Stomach smooth muscle (tissue), 2 donors: ENCODE results near the gene KHK.
"Not testable (repeated sequence)": the region's sequence is repeated elsewhere in the genome, so short reads cannot be mapped to it uniquely, and the experiment has no call there.

Experiments
- H3K27ac ChIP-seq: one replicate; pipeline ENCODE4 v1.7.0; 2013; ENCODE audit warnings: mild to moderate bottlenecking, low read length, inconsistent platforms
- H3K27me3 ChIP-seq, 2 donors: one replicate each; pipeline ENCODE4 v1.7.0; 2013; ENCODE audit warnings: low read length in 2 of 2; ENCODE audit not compliant: insufficient read depth in 2 of 2, control insufficient read depth in 1 of 2
- H3K36me3 ChIP-seq, 2 donors: one replicate each; pipeline ENCODE4 v1.7.0; 2013; ENCODE audit warnings: low read length in 2 of 2; ENCODE audit not compliant: control insufficient read depth in 2 of 2, insufficient read depth in 2 of 2
- H3K4me1 ChIP-seq: one replicate; pipeline ENCODE4 v1.7.0; 2013; ENCODE audit warnings: low read length; ENCODE audit not compliant: control insufficient read depth, insufficient read depth
- H3K4me3 ChIP-seq, 2 donors: one replicate each; pipeline ENCODE4 v1.7.0; 2013; ENCODE audit warnings: low read length in 2 of 2
- H3K9ac ChIP-seq, 2 donors: one replicate each; pipeline ENCODE4 v1.7.0; 2013; ENCODE audit warnings: low read length in 2 of 2, mild to moderate bottlenecking in 1 of 2
- H3K9me3 ChIP-seq, 2 donors: one replicate each; pipeline ENCODE4 v1.7.0; 2013; ENCODE audit warnings: low read length in 2 of 2; ENCODE audit not compliant: control insufficient read depth in 2 of 2
- donor health status: healthy.
- donor health status: Pancreatic carcinoma.

KHK gene

DNA sequence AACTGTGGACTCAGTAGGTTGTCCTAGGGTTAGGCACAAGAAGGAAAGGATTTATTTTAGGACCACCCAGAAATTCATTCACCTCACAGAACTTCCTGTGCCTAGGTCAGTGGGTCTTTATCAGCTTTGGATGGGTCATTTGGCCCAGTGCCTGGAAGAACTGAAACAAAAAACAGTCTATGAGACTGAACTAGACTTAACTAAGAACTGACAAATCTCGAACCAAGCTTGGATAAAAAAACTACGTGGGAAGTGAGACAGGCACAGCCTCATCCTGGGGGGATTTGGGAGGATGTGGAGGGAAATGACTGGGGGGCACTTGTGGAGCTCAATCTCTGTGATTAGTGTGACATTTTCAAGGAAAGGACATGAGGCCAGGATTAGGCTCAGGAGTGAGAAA, 12.8 kb upstream of the KHK start:
- H3K9ac ChIP-seq: peak overlapping the region; percentile 55 to 80
- H3K27ac ChIP-seq: peak overlapping the region; percentile 100
- H3K9me3 ChIP-seq: no peaks in the 10 kb centered on the region
- peak overlapping the region in 1 of 2 donors; percentile 8 for H3K4me3 ChIP-seq
- peaks cover 81% of the 10 kb centered on the region for H3K4me1 ChIP-seq
- peaks cover 3 to 10% of the 10 kb centered on the region in 2 donors for H3K36me3 ChIP-seq
- H3K27me3 ChIP-seq: no peaks in the 10 kb centered on the region

DNA sequence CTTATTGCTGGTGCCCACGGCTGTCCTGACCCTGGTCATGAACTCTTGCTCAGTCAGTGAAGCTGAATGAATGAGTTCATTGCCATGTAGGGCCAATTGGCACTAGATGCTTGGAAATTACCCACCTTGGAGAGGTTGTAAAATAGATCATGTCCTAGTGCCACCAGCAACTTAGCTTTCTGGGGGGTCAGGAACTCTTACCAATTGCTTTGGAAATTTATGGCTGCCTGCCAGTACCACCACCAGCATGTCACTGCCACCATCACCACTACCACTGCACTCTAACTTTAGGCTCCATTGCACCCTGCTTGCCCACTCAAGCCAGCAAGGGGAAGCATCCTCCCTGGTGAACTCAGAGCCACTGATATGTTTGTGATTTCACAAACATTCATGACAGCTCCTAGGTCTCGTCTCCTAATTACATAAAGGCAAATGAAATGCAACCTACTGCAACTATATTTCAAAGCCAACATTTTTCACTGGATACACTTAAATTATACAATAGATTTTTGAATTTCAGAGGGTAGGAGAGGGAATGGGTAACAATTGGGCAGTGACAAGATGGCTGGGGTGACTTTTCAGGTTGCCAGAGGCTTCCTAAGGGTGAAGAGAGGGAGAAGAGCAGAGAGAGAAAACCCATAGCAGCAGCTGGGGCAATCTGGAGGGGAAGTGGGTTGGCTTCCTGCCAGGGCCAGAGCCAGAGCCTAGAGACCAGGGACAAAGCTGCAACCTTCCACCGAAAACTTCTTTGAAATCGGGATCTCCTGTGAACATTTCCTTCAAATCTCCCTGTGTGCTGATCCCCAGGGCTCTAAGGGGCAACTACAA, 11.6 kb upstream of the KHK start:
- peak overlapping the region; percentile 100 for H3K27ac ChIP-seq
- no peak overlapping the region for H3K4me3 ChIP-seq
- H3K9ac ChIP-seq: peak overlapping the region; percentile 29 to 80

DNA sequence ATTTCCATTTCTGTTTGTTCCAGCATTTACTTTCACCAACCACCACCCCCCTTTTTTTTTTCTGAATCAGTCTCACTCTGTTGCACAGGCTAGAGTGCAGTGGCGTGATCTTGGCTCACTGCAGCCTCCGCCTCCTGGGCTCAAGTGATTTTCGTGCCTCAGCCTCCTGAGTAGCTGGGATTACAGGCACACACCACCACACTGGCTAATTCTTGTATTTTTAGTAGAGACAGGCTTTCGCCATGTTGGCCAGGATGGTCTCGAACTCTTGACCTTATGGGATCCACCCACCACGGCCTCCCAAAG, 11.1 kb upstream of the KHK start:
- H3K36me3 ChIP-seq, H3K27me3 ChIP-seq, H3K9me3 ChIP-seq, H3K4me3 ChIP-seq: not testable (repeated sequence)
- Histone ChIP-seq H3K4me1 (peaks cover 80% of the 10 kb centered on the region), H3K9ac (peak overlapping the region in 1 of 2 donors; percentile 29), H3K27ac (peak overlapping the region; percentile 100)

More for the DNA sequence above, 11.6 kb upstream of the KHK start:
- H3K36me3 ChIP-seq: peaks cover 0 to 2% of the 10 kb centered on the region in 2 donors
- H3K27me3 ChIP-seq: no peaks in the 10 kb centered on the region
- peaks cover 80% of the 10 kb centered on the region for H3K4me1 ChIP-seq
- H3K9me3 ChIP-seq: no peaks in the 10 kb centered on the region

DNA sequence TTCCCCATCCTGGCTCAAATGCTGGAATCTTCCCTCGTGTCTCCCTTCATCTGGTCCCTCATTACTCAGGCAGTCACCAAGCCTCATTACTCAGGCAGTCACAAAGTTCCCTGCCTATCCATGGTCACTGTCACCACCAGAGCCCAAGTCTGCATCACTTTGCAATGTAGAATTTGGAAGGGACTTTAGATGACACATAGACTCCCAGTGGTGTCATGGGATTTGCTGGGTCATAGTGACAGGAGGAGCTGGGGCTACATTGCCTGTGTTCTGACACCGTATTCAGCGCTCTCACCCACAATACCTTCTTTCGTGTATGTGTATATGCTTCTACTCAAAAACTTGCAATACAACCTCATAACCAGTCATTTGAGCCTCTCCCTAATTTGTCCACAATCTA, 10.2 kb upstream of the KHK start:
- no peak overlapping the region for H3K9ac ChIP-seq

DNA sequence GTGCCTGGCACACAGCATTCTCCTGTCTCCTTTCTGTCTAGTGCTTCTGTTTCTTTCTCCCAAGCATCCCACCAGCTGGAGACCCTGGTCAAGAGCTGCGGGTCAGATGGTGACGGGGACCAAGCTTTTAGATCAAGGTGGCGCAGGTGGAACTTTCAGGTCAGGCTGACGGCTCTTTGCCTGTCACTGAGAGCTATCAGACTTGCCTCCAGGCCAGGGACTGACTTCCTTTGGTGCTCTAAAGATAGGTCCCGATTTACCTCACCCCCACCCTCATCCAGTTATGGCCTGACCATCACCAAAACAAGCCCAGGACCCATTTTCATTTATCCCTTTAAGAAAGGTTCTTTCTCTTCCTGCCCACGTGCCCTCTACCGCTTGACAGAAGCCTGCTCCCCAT, 9.3 kb upstream of the KHK start:
- H3K9ac ChIP-seq: no peak overlapping the region
- H3K4me1 ChIP-seq: peaks cover 91% of the 10 kb centered on the region
- H3K4me3 ChIP-seq: no peak overlapping the region
- no peaks in the 10 kb centered on the region for H3K27me3 ChIP-seq
- H3K9me3 ChIP-seq: no peaks in the 10 kb centered on the region
- peaks cover 0 to 16% of the 10 kb centered on the region in 2 donors for H3K36me3 ChIP-seq
- peak overlapping the region; percentile 100 for H3K27ac ChIP-seq

More for the DNA sequence above, 10.2 kb upstream of the KHK start:
- Histone ChIP-seq H3K27ac (peak overlapping the region; percentile 100), H3K4me1 (peaks cover 82% of the 10 kb centered on the region), H3K9me3 (no peaks in the 10 kb centered on the region), H3K36me3 (peaks cover 0 to 7% of the 10 kb centered on the region in 2 donors), H3K4me3 (no peak overlapping the region), H3K27me3 (no peaks in the 10 kb centered on the region)

DNA sequence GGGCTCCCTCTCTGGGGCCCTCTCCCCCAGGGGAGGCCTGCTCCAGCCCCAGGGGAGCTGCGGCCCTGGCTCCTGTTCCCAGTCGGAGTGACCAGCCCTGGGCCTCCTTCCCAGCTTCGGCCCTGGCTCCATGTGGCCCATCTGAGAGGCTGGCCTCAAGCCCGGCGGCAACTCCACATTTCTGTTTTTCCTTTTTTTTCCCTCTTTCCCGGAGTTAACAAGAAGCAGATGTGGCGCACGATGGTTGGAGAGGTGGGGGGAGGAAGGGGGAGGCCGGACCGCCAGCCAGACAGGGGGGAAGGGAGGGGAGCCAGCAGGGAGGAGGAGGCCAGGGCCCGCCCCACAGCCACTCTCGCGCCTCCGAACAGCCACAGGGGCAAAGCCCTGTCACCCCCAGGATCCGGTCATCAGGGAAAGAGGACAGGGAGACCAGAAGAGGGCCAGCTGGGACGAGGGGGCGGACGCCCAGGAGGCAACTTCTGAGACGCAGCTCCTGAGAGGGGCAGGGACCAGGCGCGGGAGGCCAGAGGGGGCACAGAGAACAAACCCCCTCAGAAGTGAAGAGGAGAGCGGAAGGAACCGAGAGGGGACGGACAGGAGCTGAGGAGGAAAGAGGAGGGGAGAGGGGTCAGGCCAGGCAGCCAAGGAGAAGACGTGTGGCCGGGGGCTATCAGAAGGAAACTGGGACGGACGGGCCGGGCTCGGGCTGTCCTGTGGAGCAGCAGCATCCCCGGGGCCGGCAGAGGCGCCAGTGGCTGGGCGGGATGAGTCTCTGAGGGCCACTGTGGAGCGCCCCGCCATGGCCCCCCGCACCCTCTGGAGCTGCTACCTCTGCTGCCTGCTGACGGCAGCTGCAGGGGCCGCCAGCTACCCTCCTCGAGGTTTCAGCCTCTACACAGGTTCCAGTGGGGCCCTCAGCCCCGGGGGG, 8.0 kb upstream of the KHK start, which contains the start of gene EMILIN1:
Gene EMILIN1 (plus strand): TSS at position 349 of the 928 bp plus-strand sequence. CDS start 451 bp downstream, at position 800.
- Histone ChIP-seq H3K9ac (peak within 1 kb of the TSS; percentile 82 to 92), H3K4me1 (peaks cover 92% of the 10 kb centered on the region), H3K9me3 (no peaks in the 10 kb centered on the region), H3K27me3 (no peaks in the 10 kb centered on the region), H3K36me3 (peaks cover 2 to 19% of the 10 kb centered on the region in 2 donors), H3K27ac (peak within 1 kb of the TSS; percentile 100), H3K4me3 (peak within 1 kb of the TSS; percentile 90 to 93)

DNA sequence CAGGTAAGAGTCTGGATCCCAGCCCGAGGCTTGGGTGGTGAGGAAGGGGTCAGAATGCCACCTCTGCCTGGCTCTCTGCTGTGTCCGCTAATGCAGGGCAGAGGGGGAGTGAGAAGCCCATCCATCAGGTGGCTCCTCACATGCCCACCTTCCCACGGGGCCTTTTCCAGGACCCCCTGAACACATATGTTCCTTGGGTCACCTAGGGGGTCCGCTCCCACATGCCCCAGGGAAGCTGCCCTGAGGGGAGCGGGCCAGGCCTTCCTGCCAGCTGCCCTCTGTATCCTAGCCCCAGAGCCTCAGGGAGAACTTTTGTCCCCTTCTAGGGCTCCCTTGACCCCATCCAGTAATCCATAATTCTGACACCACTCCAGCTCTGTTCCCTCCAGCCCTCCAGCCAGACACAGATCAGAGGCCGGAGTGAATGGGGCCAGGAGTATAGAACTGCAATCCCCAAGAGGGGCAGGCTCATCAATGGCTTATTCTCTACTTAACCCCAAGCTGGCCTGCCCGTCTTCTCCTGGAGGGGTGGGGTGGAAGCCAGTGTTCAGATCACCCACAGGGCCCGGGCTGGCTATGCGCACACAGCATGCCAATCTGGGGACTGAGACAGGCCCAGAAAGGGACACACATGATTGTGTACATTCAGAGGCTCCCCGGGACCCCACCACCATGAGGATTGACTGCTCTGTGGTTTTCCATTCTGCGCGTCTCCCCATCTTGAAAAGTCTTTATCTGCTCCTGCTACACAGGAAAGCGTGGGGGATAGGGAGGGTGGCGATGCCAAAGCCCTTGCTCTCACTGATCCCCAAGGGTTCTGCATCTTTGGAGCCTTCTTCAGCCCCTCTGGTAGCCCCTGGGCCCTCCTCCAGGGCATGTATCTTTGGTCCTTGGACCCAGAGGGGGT, 7.1 kb upstream of the KHK start:
- H3K27me3 ChIP-seq: no peaks in the 10 kb centered on the region
- peaks cover 92% of the 10 kb centered on the region for H3K4me1 ChIP-seq
- peak overlapping the region; percentile 90 to 93 for H3K4me3 ChIP-seq
- peaks cover 2 to 19% of the 10 kb centered on the region in 2 donors for H3K36me3 ChIP-seq
- peak overlapping the region; percentile 82 to 92 for H3K9ac ChIP-seq
- peak overlapping the region; percentile 100 for H3K27ac ChIP-seq
- H3K9me3 ChIP-seq: no peaks in the 10 kb centered on the region

DNA sequence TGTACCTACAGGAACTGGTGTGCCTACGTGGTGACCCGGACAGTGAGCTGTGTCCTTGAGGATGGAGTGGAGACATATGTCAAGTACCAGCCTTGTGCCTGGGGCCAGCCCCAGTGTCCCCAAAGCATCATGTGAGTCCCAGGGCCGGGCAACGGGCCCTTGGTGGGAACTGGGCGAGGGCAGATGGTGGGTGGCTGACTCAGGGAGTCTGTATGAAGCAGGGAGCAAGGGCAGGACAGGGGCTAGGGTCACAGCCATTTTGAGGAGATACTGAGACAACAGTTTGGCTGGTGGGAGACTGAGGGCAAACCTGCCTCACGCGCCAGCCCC, 6.5 kb upstream of the KHK start:
- peak overlapping the region; percentile 100 for H3K27ac ChIP-seq

DNA sequence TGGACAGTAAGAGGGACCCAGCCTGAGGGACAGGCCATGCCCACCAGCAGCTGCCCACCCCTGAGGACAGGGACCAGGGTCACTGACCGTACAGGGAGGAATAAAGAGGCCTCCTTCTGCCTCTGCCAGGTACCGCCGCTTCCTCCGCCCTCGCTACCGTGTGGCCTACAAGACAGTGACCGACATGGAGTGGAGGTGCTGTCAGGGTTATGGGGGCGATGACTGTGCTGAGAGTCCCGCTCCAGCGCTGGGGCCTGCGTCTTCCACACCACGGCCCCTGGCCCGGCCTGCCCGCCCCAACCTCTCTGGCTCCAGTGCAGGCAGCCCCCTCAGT, 6.0 kb upstream of the KHK start:
- H3K27ac ChIP-seq: peak overlapping the region; percentile 100
- no peaks in the 10 kb centered on the region for H3K27me3 ChIP-seq
- peak overlapping the region; percentile 82 to 92 for H3K9ac ChIP-seq
- H3K4me3 ChIP-seq: peak overlapping the region; percentile 90 to 93
- H3K36me3 ChIP-seq: peaks cover 2 to 19% of the 10 kb centered on the region in 2 donors
- H3K4me1 ChIP-seq: peaks cover 92% of the 10 kb centered on the region
- H3K9me3 ChIP-seq: no peaks in the 10 kb centered on the region

More for the DNA sequence above, 6.5 kb upstream of the KHK start:
- no peaks in the 10 kb centered on the region for H3K9me3 ChIP-seq
- H3K4me3 ChIP-seq: peak overlapping the region; percentile 90 to 93
- peak overlapping the region; percentile 82 to 92 for H3K9ac ChIP-seq
- H3K36me3 ChIP-seq: peaks cover 2 to 19% of the 10 kb centered on the region in 2 donors
- H3K4me1 ChIP-seq: peaks cover 92% of the 10 kb centered on the region
- H3K27me3 ChIP-seq: no peaks in the 10 kb centered on the region
